Measurements from ENCODE around the gene IGSF3.

GRCh38 chr1:116585886-116586285 lies 81.6 kb downstream of the IGSF3 start:
- no peak for TF ChIP-seq CTCF (IDR thresholded peaks at IDR 0.05 in 2 of 3, conservative IDR thresholded peaks at IDR 0.05 in 1 of 3; ENCODE audit: control insufficient read depth in 2 of 3, extremely low read depth in 1 of 3, insufficient read depth in 1 of 3, low read depth in 3 of 3, low read length in 3 of 3)
- no peak for TF ChIP-seq USF2 (IDR thresholded peaks at IDR 0.05; ENCODE audit: borderline replicate concordance, low read depth, low read length)
- no peak for TF ChIP-seq MLLT1 (IDR thresholded peaks at IDR 0.05)
- TF ChIP-seq NFYA (IDR thresholded peaks at IDR 0.05; ENCODE audit: borderline replicate concordance, low read depth, low read length), result no peak
- no peak for TF ChIP-seq ZNF274 (IDR thresholded peaks at IDR 0.05; ENCODE audit: insufficient read depth, insufficient read length)
- no peak for TF ChIP-seq NFIC (IDR thresholded peaks at IDR 0.05; ENCODE audit: low read depth, low read length)
- no peak for TF ChIP-seq REST (IDR thresholded peaks at IDR 0.05; ENCODE audit: low read depth, low read length)
